HepG2 (cell line): ENCODE results near the gene ZSWIM2.

Experiments used
- FOXA1 ChIP-seq, 2 experiments: fragments of 450-650 bp in 1 of 2; sonication (generic) in 1 of 2; formaldehyde crosslinking in 1 of 2; IDR thresholded peaks; 2 replicates each; pipeline versions ENCODE4 v1.4.0 to v1.6.1; 2016 to 2020; ENCODE audit warnings: missing genetic modification reagents in 1 of 2
- MXI1 ChIP-seq: IDR thresholded peaks from 3 replicates; pipeline ENCODE4 v1.6.1; 2012; ENCODE audit warnings: low read depth, low read length, inconsistent platforms, borderline replicate concordance
- RFX5 ChIP-seq: IDR thresholded peaks from 2 replicates; pipeline ENCODE4 v1.6.1; 2011; ENCODE audit warnings: low read depth, low read length, improper control_type of control experiment
- SOX13 ChIP-seq, 3 experiments: fragments of 450-650 bp in 1 of 3; sonication (generic) in 1 of 3; formaldehyde crosslinking in 1 of 3; IDR thresholded peaks in 2 of 3; conservative IDR thresholded peaks in 1 of 3; 2 replicates each; pipeline versions ENCODE4 v1.5.0 to v1.6.1; 2016 to 2020; ENCODE audit warnings: antibody characterized with exemption in 1 of 3, mild to moderate bottlenecking in 1 of 3, missing compliant biosample characterization in 1 of 3, missing genetic modification reagents in 1 of 3, moderate library complexity in 1 of 3
- TCF7 ChIP-seq: sonication (generic); IDR thresholded peaks from 2 replicates; pipeline ENCODE4 v1.6.1; 2016; ENCODE audit warnings: antibody characterized with exemption, low read depth
- ZNF136 ChIP-seq: sonication (generic); formaldehyde crosslinking; IDR thresholded peaks from 2 replicates; pipeline ENCODE4 v1.8.1; 2022; ENCODE audit warnings: low read depth, mild to moderate bottlenecking, moderate library complexity, missing genetic modification reagents
- ZNF225 ChIP-seq: sonication (generic); formaldehyde crosslinking; IDR thresholded peaks from 2 replicates; pipeline ENCODE4 v1.4.0; 2020; ENCODE audit warnings: mild to moderate bottlenecking, missing genetic modification reagents
- ZNF317 ChIP-seq: sonication (generic); formaldehyde crosslinking; IDR thresholded peaks from 2 replicates; pipeline ENCODE4 v1.5.0; 2020; ENCODE audit warnings: mild to moderate bottlenecking, missing genetic modification reagents
- ZNF331 ChIP-seq: sonication (generic); formaldehyde crosslinking; IDR thresholded peaks from 2 replicates; pipeline ENCODE4 v1.4.0; 2020; ENCODE audit warnings: missing genetic modification reagents
- ZNF441 ChIP-seq: sonication (generic); formaldehyde crosslinking; IDR thresholded peaks from 2 replicates; pipeline ENCODE4 v1.7.0; 2021; ENCODE audit warnings: missing genetic modification reagents, borderline replicate concordance
- ZSCAN20 ChIP-seq: sonication (generic); formaldehyde crosslinking; IDR thresholded peaks from 2 replicates; pipeline ENCODE4 v1.4.0; 2020; ENCODE audit warnings: missing genetic modification reagents, mild to moderate bottlenecking, borderline replicate concordance
- TF ChIP-seq, protein P1 (sequence below): sonication (generic); formaldehyde crosslinking; IDR thresholded peaks from 2 replicates; pipeline ENCODE4 v1.8.1; 2022; ENCODE audit warnings: low read depth, mild to moderate bottlenecking, missing genetic modification reagents
- TF ChIP-seq, protein P2 (sequence below): sonication (generic); formaldehyde crosslinking; IDR thresholded peaks from 2 replicates; pipeline ENCODE4 v1.5.0; 2020; ENCODE audit warnings: mild to moderate bottlenecking, low read depth, missing genetic modification reagents, borderline replicate concordance
- TF ChIP-seq, protein P3 (sequence below): IDR thresholded peaks from 2 replicates; pipeline ENCODE4 v1.6.1; 2016; ENCODE audit warnings: low read depth

DNA sequence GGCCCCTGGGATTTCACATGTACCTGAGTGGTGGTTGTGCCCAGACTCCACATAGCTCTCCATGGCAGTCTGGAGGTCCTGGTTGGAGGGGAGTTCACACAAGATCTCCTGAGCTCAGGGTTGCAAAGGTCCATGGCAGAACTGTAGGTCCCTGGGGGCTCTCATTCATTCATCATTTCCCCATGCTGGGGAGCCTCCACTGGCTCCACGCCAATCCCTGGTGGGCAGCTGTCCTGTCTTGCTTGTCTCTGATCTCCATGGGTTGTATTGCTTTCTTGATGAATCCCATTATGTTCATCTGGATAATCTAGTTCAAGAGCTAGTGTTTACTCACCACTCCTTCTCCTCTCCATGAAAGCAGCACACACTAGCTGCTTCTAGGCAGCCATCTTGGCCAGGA is 42.4 kb downstream of the ZSWIM2 start:
- TF ChIP-seq ZNF136 (CRISPR knock-in tag) (no peak), FOXA1 (IDR thresholded peaks at IDR 0.05) (no peak), FOXA1 (CRISPR knock-in tag; IDR thresholded peaks at IDR 0.05) (no peak), ZNF225 (no peak), TCF7 (no peak), RFX5 (no peak), ZSCAN20 (CRISPR knock-in tag) (no peak), ZNF317 (CRISPR knock-in tag) (no peak), SOX13 (IDR thresholded peaks at IDR 0.05) (no peak), SOX13 (CRISPR knock-in tag; conservative IDR thresholded peaks at IDR 0.05 in 1 of 2, IDR thresholded peaks at IDR 0.05 in 1 of 2) (no peak), MXI1 (no peak), ZNF441 (no peak), ZNF331 (CRISPR knock-in tag) (no peak)
- TF ChIP-seq, protein P1, sequence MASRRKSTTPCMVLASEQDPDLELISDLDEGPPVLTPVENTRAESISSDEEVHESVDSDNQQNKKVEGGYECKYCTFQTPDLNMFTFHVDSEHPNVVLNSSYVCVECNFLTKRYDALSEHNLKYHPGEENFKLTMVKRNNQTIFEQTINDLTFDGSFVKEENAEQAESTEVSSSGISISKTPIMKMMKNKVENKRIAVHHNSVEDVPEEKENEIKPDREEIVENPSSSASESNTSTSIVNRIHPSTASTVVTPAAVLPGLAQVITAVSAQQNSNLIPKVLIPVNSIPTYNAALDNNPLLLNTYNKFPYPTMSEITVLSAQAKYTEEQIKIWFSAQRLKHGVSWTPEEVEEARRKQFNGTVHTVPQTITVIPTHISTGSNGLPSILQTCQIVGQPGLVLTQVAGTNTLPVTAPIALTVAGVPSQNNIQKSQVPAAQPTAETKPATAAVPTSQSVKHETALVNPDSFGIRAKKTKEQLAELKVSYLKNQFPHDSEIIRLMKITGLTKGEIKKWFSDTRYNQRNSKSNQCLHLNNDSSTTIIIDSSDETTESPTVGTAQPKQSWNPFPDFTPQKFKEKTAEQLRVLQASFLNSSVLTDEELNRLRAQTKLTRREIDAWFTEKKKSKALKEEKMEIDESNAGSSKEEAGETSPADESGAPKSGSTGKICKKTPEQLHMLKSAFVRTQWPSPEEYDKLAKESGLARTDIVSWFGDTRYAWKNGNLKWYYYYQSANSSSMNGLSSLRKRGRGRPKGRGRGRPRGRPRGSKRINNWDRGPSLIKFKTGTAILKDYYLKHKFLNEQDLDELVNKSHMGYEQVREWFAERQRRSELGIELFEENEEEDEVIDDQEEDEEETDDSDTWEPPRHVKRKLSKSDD (CRISPR knock-in tag): no peak
- TF ChIP-seq, protein P2, sequence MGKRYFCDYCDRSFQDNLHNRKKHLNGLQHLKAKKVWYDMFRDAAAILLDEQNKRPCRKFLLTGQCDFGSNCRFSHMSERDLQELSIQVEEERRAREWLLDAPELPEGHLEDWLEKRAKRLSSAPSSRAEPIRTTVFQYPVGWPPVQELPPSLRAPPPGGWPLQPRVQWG: no peak
- TF ChIP-seq, protein P3, sequence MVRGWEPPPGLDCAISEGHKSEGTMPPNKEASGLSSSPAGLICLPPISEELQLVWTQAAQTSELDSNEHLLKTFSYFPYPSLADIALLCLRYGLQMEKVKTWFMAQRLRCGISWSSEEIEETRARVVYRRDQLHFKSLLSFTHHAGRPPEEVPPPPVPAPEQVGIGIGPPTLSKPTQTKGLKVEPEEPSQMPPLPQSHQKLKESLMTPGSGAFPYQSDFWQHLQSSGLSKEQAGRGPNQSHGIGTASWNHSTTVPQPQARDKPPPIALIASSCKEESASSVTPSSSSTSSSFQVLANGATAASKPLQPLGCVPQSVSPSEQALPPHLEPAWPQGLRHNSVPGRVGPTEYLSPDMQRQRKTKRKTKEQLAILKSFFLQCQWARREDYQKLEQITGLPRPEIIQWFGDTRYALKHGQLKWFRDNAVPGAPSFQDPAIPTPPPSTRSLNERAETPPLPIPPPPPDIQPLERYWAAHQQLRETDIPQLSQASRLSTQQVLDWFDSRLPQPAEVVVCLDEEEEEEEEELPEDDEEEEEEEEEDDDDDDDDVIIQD (CRISPR knock-in tag): no peak
